OCI-LY3 (cell line): ENCODE results near the gene ATP6V0A1.

Experiments
- CTCF ChIP-seq: fragments of 200-600, 300-600 bp; sonication (generic); IDR thresholded peaks from 2 replicates; pipeline ENCODE4 v1.5.1; 2014; ENCODE audit warnings: antibody characterized with exemption, low read length, low read depth
- EZH2phosphoT487 ChIP-seq: fragments of 200-600 bp; shearing (Covaris generic); IDR thresholded peaks from 2 replicates; pipeline ENCODE4 v1.6.1; 2018; ENCODE audit warnings: antibody characterized with exemption, mixed run types, low read depth

DNA sequence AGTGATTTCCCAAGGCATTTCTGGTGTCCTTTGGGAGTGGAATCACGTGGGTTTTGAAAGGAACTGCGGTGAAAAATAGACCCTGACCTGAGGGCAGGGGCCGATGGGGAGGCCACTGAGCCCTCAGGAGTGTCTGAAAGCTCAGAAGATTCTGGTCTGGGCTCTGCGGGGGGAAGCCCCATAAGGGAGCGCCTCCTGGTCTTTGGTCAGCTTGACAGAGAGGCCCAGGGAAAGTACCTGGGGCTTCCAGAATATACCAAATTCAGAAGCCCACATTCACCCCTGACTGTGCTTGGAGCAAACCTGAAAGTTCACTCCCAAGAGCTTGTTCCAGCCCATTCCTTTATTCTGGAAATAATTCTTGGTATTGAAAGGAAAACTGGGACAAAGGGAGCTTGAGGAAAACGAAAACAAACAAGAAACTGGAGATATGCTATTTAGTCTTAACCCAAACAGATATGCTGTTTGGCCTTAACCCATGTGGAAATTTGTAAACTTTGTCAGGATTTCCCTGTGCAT lies 54.1 kb downstream of the ATP6V0A1 start:
- no peak for TF ChIP-seq CTCF
- no peak for TF ChIP-seq EZH2phosphoT487
